Retina (tissue), 1 donor: Measurements from ENCODE around the gene HTR1D.
A peak's percentile ranks its signal among the peaks of the same experiment; 100 is the strongest.

ENCODE experiments used
- DNase-seq: peaks from one replicate; pipeline ENCODE4 v3.0.0-alpha.2; 2016

Gene HTR1D

DNA sequence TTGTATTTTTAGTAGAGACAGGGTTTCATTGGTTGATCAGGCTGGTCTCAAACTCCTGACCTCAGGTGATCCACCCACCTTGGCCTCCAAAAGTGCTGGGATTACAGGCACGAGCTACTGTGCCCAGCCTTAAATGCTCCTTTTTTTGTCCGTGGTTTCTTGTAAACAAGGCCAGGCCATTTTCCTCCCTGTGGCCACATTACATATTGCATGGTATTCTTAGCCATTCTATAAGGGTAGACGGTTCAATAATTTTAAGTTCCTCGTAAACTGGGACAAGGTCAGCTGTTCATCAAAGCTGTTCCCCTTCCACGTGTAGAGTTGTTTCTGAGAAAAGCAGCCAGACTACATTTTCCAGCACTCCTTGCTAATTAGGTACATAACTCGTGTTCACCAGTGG is 38.4 kb downstream of the HTR1D start:
- DNase-seq, result no peak

DNA sequence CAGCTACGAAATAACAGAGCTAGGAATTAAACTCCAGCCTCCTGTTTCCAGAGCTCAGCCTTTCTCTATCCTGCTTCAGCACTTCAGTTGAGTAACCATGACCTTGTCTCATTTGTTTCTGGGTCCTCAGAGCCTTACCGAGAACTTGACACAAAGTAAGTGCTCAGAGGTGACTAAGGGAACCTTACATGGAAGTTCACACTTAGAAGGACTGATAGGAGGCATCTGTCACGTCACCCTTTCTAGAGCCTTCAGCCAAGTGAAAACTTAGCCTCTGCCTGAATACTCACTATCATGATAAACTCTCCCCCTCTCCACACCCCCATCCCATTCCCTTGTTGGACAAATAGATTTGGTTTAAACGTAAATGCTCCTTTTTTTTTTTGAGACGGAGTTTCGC is 38.9 kb downstream of the HTR1D start:
- no peak for DNase-seq

DNA sequence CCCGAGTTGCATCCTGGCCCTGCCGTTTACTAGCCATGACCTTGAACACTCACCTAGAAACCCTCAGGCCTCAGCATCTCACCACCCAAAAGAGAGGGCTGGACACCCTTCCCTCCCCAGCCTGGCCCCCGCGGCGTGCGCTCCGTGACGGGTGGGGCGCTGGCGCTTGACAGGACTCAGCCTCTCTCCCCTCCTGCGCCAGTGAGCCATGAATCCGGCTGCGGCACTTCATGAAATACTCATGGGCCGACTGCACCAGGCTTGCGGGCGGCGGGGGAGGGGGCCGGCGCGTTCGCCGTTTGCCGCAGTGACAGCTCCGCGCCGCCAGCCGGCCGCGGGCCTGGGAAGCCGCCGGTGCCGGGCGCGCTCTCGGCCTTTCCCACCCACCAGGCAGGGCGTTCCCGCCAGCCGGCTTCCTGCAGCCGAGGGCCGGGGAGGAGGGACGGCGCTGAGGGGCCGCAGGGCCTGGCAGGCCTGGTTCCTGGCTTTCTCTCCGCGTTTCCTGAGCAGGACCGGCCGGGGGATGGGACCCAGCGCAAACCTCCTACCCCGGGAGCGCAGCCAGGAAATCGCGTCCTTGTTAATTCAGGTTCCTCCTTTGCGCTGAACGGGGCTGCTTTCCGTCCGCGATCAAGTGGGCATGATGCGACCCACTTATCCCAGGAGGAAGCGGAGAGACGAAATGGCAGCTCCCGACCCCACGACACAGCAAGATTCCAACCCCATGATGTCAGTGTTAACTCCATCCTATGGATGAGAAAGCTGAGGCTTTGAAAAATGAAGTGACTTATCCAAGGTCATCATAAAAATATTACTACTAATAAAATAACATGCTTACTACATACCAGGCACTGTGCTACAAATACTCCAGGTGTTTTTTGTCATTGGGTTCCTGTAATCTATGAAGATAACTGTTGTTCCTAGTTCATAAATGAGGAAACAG is 39.6 kb downstream of the HTR1D start:
- DNase-seq, result peak; percentile 90

DNA sequence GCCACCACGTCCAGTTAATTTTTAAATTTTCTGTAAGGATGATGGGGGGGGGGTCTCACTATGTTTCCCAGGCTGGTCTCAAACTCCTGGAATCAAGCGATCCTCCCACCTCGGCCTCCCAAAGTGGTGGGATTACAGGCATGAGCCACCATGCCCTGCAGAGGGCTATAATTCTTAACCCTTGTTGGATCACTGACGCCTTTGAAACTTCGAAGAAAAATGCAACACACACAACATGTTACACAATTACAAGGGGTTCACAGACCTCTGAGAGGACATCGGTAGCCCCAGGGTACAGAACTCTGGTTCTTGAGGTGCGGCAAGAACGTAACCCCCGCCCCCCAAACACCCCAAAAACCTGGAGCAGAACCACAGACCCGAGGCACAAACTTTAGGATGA is 40.3 kb downstream of the HTR1D start:
- no peak for DNase-seq

DNA sequence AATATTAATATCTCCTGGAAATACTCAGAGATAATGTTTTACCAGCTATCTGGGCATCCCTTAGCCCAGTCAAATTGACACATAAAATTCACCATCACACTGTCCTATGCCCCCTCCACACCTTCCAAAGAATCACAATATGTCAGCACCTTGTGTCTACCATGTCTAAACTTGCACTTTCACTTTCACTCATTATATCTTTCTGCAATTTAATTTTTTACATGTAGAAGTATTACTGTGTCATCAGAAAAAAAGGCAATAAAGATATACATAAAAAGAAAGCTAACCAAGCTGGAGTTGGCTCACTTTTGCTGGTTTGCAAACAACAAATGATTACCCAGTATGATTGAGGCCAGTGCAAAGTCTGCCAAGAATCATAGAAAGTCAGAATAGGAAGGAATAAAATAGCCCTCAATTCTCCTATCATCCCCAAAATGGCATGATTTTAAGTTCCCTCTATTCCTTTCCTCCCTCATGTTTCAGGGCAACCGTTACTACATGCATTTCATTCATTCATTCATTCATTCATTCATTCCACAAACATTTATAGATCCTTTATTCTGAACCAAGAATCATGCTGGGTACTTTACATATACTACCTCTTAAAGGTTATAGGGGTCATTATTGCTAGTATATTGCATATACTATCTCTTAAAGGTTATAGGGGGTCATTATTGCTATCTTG is 42.7 kb downstream of the HTR1D start:
- DNase-seq, result no peak

DNA sequence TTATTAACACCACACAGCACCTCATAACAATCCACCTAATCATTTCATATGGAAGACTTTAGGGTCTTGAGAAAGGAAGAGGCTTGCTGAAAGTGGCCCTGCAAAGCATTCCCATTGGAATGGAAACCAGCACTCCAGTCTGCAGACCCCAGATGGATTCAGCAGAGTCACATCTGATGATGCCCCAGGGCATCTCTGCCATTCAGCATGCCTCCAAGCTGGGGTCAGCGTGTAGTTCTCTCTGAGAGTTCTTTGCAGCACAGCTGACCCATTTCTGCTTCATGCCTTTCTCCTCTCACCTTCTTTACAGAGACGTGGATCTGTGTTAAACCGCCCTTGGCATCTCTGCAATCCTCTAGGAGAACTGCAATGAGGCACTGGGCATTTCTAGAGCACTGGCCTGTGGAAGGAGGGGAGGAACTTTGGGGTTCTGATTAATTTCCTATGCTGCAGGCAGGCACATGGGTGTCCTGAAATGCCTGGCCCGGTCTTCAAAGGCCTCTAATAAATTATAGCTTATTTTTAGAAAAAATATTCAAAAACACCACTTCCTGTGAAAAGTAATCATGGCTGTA is 46.0 kb downstream of the HTR1D start:
- peak; percentile 30 for DNase-seq

DNA sequence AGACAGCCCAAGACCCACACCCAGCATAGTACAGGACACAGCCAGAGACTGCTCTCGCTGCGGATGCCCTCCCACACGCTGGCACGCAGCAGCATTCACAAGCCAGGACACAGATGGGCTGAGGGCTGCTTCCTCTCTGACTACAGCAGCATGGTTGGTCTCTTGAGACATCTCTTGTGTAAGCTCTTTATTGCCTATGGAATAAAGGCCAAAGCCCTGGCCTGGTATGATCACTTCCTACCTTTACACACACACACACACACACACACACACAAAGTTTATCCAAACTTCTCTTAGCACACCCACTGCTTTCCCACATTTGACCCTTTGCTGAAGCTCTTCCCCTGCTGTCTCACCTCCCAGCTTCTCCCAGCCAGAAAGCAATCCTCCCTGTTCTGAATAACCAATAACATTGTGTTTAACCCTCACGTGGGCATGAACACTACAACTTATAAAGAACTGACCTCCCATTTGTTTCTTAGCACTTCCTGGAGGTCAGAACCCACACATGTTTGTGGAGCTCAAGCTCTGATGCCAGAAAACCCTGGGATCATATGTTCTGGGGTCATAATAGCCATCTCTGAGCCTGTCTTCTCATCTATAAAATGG is 47.5 kb downstream of the HTR1D start:
- peak; percentile 39 for DNase-seq

DNA sequence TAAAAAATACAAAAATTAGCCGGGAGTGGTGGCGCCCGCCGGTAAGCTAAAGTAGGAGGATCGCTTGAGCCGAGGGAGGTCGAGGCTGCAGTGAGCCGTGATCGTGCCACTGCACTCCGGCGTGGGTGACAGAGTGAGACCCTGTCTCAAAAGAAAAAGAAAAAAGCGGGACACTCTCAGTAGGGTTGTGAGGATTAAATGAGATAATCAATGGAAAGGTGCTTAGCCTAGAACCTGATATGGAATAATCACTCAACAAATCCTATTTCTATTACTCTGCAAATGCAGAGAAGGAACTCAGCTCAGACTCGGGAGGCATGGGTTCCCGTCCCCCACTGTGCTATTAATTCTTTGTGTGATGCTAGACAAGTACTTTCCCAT is 48.1 kb downstream of the HTR1D start:
- no peak for DNase-seq

DNA sequence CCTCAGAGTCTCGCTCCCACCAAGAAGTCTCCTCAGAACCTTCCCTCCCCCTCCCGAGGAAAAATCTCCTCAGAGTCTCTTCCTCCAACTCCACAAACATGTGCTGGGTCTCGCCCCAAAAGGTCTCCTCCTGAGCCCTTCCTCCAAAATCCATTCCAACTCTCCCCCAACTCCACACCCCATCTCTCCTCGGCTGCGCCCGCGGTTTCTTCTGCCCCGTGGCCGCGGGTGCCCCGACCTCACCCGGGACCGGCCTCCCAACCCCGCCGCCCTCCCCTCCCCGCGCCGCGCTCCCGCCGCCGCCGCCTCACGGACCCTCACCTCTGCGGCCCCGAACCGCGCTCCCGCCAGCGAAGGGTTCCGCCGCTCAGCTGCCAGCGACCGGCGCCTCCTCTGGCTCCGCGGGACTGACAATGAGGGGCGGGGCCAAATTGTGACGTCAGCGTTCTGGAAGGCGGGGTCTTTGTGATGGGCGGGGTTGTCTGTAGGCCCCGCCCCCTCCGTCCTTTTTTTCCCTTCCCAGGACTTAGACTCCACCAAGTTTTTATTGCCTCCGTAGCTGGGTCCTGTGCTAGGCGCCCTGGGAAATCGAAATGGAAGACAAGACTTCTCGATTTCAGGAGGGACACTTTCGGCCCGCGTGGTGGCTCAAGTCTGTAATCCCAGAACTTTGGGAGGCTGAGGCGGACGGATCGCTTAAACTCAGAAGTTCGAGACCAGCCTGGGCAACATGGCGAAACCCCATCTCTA is 48.7 kb downstream of the HTR1D start, which contains the start of gene LUZP1:
TSS of gene LUZP1 (minus strand) at position 412 of the 750 bp plus-strand sequence.
- peak; percentile 95 for DNase-seq

DNA sequence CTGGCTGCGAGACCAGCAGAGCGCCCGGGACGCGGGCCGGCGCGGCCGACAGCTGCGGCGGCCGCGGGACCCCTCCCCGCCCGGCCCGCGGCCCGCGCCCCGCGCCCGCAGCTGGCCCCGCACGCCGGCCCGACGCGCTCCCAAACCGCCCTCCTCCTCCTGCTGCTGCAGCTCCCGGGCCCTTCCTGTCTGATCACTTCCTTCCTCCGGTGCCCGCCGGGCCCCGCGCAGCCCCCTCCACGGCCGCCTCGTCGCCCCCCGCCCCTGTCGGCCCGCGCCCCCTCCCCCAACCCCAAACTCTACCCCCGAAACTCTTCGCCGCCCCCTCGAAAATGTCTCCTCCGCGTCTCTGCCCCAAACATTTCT is 49.2 kb downstream of the HTR1D start:
- no peak for DNase-seq

DNA sequence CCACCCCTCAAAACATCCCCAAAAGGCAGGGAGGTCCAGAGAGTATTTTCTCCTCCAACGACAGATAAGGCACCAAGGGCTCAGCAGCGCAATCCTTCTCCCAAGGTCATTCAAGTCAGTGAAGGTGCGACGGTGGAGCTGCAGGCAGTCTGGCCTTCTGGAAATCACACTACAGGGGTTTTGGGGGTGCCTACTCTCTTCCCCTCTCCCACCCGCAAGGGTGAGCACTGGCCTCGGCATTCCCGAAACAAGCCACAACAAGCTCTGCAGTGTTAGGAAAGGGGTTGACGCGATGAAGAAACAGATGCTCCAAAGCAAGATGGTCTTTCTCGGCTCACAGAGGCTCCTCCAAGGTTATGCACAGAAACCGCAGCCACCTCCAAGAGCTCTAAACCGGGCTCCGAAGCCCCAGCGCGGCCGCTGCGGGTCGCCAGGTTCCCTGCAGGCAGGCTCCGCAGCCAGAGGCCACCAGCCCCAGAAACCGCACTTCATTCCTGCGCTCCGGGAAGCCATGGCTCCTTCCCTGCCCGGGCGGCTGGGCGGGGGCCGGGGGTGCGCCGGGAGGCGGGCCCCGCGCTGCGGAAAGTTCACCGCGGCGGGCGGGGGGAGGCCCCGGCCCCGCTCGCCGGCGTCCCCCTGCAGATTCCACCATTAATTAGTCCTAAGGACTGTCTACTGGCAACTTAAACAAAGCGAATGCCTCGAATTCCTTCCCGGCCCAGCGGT is 49.8 kb downstream of the HTR1D start:
- peak; percentile 79 for DNase-seq

DNA sequence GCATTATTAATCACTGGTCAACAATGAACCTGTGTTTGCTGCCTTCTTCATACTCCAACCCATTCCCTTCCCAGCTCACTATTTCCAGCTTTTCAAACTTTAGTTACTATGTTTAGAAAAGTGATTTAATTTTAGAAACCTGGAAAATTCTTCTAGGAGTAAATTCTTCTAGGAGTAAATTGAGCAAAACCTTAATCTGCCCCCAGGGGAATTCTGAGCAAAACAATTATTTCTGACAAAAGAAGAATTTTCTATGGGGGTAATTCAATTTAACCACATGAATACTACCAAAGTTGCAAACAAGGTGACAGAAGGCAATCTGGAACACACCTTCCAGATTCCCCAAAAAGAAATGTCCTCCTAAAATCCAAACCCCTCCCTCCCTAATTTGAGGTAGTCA is 50.4 kb downstream of the HTR1D start:
- DNase-seq, result no peak

DNA sequence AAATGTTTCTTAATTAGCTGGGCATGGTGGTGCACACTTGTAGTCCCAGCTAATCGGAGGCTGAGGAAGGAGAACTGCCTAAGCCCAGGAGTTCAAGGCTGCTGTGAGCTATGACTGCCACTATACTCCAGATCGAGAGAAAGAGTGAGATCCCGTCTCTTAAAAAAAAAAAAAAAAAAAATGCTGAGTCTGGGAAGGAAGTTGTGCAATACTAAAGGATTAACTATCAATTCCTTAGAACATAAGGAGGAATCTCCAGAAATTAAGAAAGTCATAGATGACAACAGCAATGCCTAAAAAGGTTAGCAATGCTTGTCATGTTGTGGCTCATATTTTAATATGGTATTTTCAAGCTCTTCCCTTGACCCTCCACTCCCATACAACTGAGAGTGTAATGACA is 53.9 kb downstream of the HTR1D start:
- no peak for DNase-seq

DNA sequence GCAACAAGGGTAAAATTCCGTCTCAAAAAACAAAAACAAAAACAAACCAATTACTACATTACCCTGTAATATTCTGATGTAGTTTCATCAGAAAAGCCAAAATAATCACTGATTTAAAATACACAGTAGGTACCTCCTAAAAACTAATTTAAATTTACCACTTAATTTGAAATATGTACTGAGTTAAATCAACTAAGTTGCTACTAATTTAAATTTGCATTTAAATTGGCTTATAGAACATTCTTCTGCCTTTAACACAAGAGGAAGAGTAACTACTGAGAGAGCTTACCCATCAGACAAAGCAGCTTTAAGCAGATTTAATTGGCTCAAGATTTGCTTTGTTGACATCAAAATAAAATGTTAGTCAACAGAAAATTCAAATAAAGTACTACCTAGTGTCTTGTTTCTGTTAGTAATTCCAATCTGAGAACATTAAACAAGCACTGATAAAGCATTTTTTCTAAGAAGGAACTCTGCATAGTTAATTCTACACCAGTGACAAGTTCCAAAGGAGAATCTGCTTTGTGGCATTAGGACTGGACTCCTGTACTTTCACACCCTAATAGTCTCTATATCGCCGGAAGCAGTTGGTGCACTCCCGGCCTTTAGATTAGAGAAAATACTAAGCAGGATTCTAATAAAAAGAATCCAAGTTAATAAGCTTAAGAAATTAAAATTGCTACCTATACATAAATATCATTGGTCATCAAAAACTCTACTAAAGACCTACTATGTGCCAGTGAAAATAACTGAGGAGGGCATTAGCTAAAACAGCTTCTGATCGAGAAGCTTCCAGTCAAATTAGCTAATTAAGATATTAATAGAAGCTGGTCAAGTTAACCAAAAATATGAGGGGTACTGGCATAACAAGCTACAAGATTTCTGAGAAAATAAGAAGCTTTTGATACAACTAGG is 57.1 kb downstream of the HTR1D start:
- no peak for DNase-seq

DNA sequence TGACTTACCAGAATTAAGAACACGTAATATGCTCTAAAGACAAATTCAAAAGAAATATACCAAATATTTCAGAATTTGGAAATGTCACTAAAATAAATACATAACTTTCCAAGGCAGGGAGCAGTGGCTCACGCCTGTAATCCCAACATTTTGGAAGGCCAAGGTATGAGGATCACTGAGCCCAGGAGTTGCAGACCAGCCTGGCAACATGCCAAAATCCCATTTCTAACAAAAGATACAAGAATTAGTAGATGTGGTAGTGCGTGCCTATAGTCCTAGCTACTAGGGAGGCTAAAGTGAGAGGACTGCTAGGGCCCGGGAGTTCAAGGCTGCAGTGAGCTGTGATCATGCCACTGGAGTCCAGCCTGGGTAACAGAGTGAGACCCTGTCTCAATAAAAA is 60.4 kb downstream of the HTR1D start:
- no peak for DNase-seq

DNA sequence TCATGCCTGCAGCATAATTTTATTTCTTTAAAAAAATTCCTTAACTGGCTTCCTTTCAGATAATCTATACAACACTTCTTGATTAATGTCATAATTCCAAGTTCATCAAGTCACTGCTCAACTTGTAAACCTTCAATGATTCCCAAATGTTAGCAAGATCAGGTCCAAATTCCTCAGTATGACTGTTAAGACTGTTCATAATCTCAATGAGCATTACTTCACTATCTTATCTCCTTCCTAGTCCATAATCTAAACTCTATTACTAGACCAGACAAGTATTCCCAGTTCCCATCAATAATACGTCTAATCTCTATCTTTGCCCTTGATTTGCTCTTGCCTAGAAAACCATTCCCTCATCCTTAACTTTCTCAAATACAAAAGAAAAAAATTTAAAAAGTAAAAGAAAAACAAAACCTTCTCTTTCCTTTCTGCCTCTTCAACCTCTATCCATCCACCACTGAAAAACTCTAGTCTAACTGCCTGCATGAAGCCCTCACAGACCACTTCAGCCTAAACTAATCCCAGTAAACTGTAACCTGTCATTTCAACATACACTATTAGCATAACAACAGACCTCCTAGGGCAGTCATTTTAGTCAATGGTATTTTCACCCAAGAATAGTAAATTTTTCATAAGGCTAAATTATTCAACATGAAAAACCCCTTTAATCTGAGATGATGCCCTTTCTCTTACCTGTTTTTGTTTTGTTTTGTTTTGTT is 64.2 kb downstream of the HTR1D start:
- DNase-seq, result no peak

DNA sequence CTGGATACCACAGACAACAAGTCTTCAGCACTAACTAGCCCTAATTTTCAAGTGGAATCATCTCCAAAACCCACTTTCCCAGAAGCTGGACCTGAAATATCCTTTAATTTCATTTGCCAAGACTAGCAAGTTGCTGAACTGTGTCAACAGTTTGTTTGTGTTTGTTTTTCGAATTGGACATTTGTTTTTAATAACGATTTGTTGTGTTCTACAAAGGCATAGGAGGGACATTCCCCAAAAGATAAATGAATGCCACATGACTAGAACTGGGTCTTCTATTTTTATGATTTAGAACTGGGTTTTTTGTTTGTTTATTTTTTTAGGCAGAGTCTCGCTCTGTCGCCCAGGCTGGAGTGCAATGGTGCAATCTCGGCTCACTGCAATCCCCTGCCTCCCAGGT is 66.6 kb downstream of the HTR1D start:
- no peak for DNase-seq

DNA sequence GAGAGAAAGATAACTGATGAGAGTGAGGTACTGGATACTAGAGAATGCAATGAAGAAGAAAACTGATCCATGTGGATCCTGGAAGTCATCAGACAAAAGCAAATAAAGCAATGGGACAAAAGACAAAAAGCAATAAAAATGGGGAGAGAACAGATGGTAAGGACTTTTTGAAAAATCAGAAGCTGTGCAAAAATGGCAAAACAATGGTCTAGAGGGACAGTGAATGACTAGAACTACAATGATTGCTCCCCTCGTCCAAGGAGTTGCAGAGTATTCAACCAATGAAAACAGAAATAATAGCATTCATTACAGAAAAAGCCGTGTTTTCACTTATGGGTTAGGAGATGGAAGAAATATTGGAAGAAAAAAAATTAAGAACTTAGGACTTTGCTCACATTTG is 67.2 kb downstream of the HTR1D start:
- DNase-seq, result no peak

DNA sequence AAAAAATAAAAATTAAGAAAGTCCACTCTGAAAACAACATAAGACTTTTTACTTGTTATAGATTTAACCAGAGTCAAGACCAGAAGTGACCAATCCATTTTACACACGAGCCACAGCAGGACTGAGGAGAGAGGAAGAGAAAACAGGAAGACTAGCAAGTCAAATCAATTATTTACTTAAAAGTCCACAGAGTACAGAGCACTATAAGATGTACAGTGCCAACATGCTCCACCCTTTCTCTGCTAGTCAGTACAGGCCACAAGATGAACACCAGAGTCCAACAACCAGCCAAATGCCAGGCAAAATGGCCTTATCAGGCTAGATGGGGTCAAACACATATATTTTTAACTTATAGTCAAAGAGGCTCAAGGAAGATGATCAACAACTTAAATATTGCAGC is 68.2 kb downstream of the HTR1D start:
- DNase-seq, result no peak

DNA sequence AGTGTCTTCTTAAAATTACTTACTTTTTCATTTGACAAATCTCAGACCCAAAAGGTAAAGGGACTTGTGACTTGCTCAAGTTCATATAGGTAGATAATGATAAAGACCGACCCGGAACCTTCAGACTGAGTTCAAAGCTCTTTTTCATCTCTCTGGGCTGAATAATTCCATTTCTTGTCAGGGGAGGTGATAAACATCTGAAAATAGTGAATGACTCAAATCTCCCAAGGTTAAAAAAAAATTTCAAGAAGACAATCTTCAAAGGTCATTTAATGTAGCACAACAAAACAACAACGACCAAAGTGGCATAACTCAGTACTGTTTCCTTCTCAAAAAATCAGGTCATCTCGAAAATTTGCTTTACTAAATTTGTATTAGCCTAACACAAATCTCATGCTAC is 69.2 kb downstream of the HTR1D start:
- no peak for DNase-seq
